ENCODE measurements around the gene MYH3. TPM values are rescaled to one million over a fixed set of nuclear protein-coding genes. Genes with fewer than 3 reads are reported as not detected.

MYH3 gene
- total RNA-seq, 6 donors from 2014 or later, result 1.5 to 9.4 (median 1.9) TPM

- peaks cover 23 to 71% (median 40%) of the 10 kb centered on the region in 4 donors for H3K36me3 ChIP-seq
- DNase-seq, result no peak
- no peaks in the 10 kb centered on the region for H3K4me1 ChIP-seq
These were observed 26.7 kb upstream of the MYH3 start for GRCh38 chr17:10683853-10684252.

GRCh38 chr17:10681866-10682446 is 24.8 kb upstream of the MYH3 start:
- H3K4me3 ChIP-seq, result no peak overlapping the region
- WGBS, 2 donors, result 81 to 84% methylated on average over 7 of the region's 7 CpGs
- peaks cover 25 to 79% (median 48%) of the 10 kb centered on the region in 4 donors for H3K36me3 ChIP-seq
- no peak overlapping the region for H3K27ac ChIP-seq
- H3K27me3 ChIP-seq, result no peaks in the 10 kb centered on the region
- DNase-seq (no peak), ATAC-seq (ENCODE audit: low FRiP score in 2 of 2) (no peak)
- TF ChIP-seq EP300 (IDR thresholded peaks at IDR 0.05), result no peak
- TF ChIP-seq POLR2A (IDR thresholded peaks at IDR 0.05), result no peak
- TF ChIP-seq POLR2AphosphoS5 (IDR thresholded peaks at IDR 0.05), result no peak
- no peak for TF ChIP-seq CTCF (IDR thresholded peaks at IDR 0.05)
- H3K4me1 ChIP-seq, result no peaks in the 10 kb centered on the region
- no peaks in the 10 kb centered on the region for H3K9me3 ChIP-seq

More at GRCh38 chr17:10683853-10684252, 26.7 kb upstream of the MYH3 start:
- Histone ChIP-seq H3K27me3 (no peaks in the 10 kb centered on the region), H3K4me3 (no peak overlapping the region), H3K27ac (no peak overlapping the region), H3K9me3 (no peaks in the 10 kb centered on the region)
- TF ChIP-seq CTCF (IDR thresholded peaks at IDR 0.05) (peak in 2 of 6 experiments; percentile 12 to 15), POLR2AphosphoS5 (IDR thresholded peaks at IDR 0.05) (no peak), POLR2A (IDR thresholded peaks at IDR 0.05) (no peak), EP300 (IDR thresholded peaks at IDR 0.05) (no peak)
- ATAC-seq (ENCODE audit: low FRiP score in 2 of 2), result no peak
- WGBS, 2 donors, result 59 to 73% methylated on average over 2 of the region's 2 CpGs

- no peak overlapping the region for H3K27ac ChIP-seq
- H3K36me3 ChIP-seq, result peaks cover 2 to 39% (median 20%) of the 10 kb centered on the region in 4 donors
- H3K4me1 ChIP-seq, result no peaks in the 10 kb centered on the region
- no peaks in the 10 kb centered on the region for H3K9me3 ChIP-seq
- 90 to 100% methylated on average over 2 to 4 of the region's 4 CpGs for WGBS, 2 donors
- DNase-seq (no peak), ATAC-seq (ENCODE audit: low FRiP score in 2 of 2) (no peak)
- no peaks in the 10 kb centered on the region for H3K27me3 ChIP-seq
- no peak overlapping the region for H3K4me3 ChIP-seq
- no peak for TF ChIP-seq POLR2A (IDR thresholded peaks at IDR 0.05)
- no peak for TF ChIP-seq CTCF (IDR thresholded peaks at IDR 0.05)
These were observed 17.6 kb upstream of the MYH3 start for GRCh38 chr17:10674704-10675103.

GRCh38 chr17:10673312-10673711 is 16.2 kb upstream of the MYH3 start:
- TF ChIP-seq POLR2A (IDR thresholded peaks at IDR 0.05), result no peak
- TF ChIP-seq POLR2AphosphoS5 (IDR thresholded peaks at IDR 0.05), result no peak
- TF ChIP-seq CTCF (IDR thresholded peaks at IDR 0.05), result no peak
- no peak for TF ChIP-seq EP300 (IDR thresholded peaks at IDR 0.05)
- DNase-seq (no peak), ATAC-seq (ENCODE audit: low FRiP score in 2 of 2) (no peak)
- Histone ChIP-seq H3K4me1 (no peaks in the 10 kb centered on the region), H3K27ac (no peak overlapping the region), H3K9me3 (no peaks in the 10 kb centered on the region), H3K36me3 (peaks cover 0 to 36% (median 14%) of the 10 kb centered on the region in 4 donors), H3K4me3 (no peak overlapping the region), H3K27me3 (no peaks in the 10 kb centered on the region)
- 88 to 92% methylated on average over 11 to 12 of the region's 12 CpGs for WGBS, 2 donors

- H3K27me3 ChIP-seq, result no peaks in the 10 kb centered on the region
- H3K4me1 ChIP-seq, result no peaks in the 10 kb centered on the region
- no peak overlapping the region for H3K27ac ChIP-seq
- no peaks in the 10 kb centered on the region for H3K9me3 ChIP-seq
- ATAC-seq (ENCODE audit: low FRiP score in 2 of 2) (no peak), DNase-seq (no peak)
- no peak overlapping the region for H3K4me3 ChIP-seq
- no peak for TF ChIP-seq EP300 (IDR thresholded peaks at IDR 0.05)
- TF ChIP-seq POLR2A (IDR thresholded peaks at IDR 0.05), result no peak
- no peak for TF ChIP-seq CTCF (IDR thresholded peaks at IDR 0.05)
- TF ChIP-seq POLR2AphosphoS5 (IDR thresholded peaks at IDR 0.05), result no peak
- peaks cover 0 to 5% (median 0%) of the 10 kb centered on the region in 4 donors for H3K36me3 ChIP-seq
- 83 to 87% methylated on average over 1 of the region's 1 CpG for WGBS, 2 donors
These were observed 11.7 kb upstream of the MYH3 start for GRCh38 chr17:10668775-10669174.
